Left lung (tissue), 10 donors: ENCODE measurements around the gene OLFML2B. TPM values are rescaled to one million over a fixed set of nuclear protein-coding genes. Genes with fewer than 3 reads are reported as not detected.

ENCODE experiments used
- ATAC-seq: fragments of 200-7000 bp; cut with Tn5 transposase; one replicate; pipeline ENCODE4 v1.9.1; 2020; ENCODE audit warnings: moderate library complexity
- DNase-seq, 4 donors: peaks; one replicate each; pipeline ENCODE4 v3.0.0-alpha.2; 2013 to 2020
- H3K27ac ChIP-seq, 2 donors: fragments of 200-600 bp; sonication (generic) in 1 of 2; one replicate each; pipeline versions ENCODE4 v1.5.0 to v1.8.0; 2020 to 2021
- H3K27me3 ChIP-seq, 2 donors: fragments of 200-600 bp; sonication (generic) in 1 of 2; one replicate each; pipeline versions ENCODE4 v1.5.0 to v1.8.0; 2020 to 2021
- H3K36me3 ChIP-seq, 2 donors: fragments of 200-600 bp; sonication (generic) in 1 of 2; one replicate each; pipeline versions ENCODE4 v1.5.0 to v1.8.0; 2020 to 2021
- H3K4me1 ChIP-seq, 2 donors: fragments of 200-600 bp; one replicate each; pipeline ENCODE4 v1.8.0; 2021
- H3K4me3 ChIP-seq, 2 donors: fragments of 200-600 bp; sonication (generic) in 1 of 2; one replicate each; pipeline versions ENCODE4 v1.5.0 to v1.8.0; 2020 to 2021; ENCODE audit warnings: mild to moderate bottlenecking in 1 of 2
- H3K9me3 ChIP-seq, 2 donors: fragments of 200-600 bp; sonication (generic) in 1 of 2; one replicate each; pipeline versions ENCODE4 v1.5.0 to v1.8.0; 2020 to 2021
- intact Hi-C, 2 donors: fragments of 100-400 bp; cut with DNase I; formaldehyde crosslinking; loops; one replicate each; pipeline versions ENCODE4 v1.11.2 to v1.14.2; 2022
- polyA plus RNA-seq, 6 donors: library from polyadenylated mRNA; unstranded; fragments of 120-200 nt; gene quantifications; one replicate each; pipeline ENCODE4 v1.2.1, GENCODE V29; 2013; ENCODE audit not compliant: insufficient read length in 6 of 6
- total RNA-seq, 2 donors: library from RNA; stranded (reverse); fragmentation: NEBNext Ultra II Directional; extraction: Animal tissue kit (Norgen Biotek cat#: 25700); gene quantifications; one replicate each; pipeline ENCODE4 v1.2.1, GENCODE V29; 2021
- TF ChIP-seq, protein P1 (sequence below), 2 donors: fragments of 200-600 bp; sonication (generic) in 1 of 2; IDR thresholded peaks; one replicate each; pipeline versions ENCODE4 v1.5.0 to v1.8.0; 2021; ENCODE audit warnings: antibody characterized with exemption in 2 of 2
- donor health status: DM: no; HTN: yes; CAD: no.
- donor health status: DM: no; HTN: no; CAD: no.

The OLFML2B gene
- total and polyA plus RNA-seq, 8 donors: 12.7 to 46.8 (median 15.2) TPM

DNA sequence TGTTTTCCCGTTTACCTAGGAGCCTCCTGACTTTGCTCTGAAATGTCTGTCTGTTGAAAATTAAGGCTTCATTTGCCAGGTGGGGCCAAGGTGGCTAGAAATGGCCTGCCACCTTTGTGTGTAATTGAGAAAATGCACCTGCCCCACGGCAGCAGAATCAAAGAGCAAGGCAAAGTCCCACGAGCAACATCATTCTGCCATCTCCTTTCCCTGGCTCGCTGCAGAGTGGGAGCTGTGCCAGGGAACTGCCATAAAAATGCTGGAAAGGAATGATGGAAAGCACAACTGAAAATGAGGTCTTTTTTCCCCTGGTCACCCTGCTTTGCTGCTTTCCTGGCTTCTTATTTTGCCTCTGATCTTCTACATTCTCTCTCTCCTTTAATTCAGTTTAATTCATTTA is 5.5 kb upstream of the OLFML2B start:
- H3K9me3 ChIP-seq: no peaks in the 10 kb centered on the region
- DNase-seq (no peak), ATAC-seq (no peak)
- intact Hi-C loops: no loop called here
- H3K4me1 ChIP-seq: peaks cover 0 to 6% of the 10 kb centered on the region in 2 donors
- TF ChIP-seq, protein P1, sequence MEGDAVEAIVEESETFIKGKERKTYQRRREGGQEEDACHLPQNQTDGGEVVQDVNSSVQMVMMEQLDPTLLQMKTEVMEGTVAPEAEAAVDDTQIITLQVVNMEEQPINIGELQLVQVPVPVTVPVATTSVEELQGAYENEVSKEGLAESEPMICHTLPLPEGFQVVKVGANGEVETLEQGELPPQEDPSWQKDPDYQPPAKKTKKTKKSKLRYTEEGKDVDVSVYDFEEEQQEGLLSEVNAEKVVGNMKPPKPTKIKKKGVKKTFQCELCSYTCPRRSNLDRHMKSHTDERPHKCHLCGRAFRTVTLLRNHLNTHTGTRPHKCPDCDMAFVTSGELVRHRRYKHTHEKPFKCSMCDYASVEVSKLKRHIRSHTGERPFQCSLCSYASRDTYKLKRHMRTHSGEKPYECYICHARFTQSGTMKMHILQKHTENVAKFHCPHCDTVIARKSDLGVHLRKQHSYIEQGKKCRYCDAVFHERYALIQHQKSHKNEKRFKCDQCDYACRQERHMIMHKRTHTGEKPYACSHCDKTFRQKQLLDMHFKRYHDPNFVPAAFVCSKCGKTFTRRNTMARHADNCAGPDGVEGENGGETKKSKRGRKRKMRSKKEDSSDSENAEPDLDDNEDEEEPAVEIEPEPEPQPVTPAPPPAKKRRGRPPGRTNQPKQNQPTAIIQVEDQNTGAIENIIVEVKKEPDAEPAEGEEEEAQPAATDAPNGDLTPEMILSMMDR (IDR thresholded peaks at IDR 0.05): no peak
- H3K36me3 ChIP-seq: no peaks in the 10 kb centered on the region
- no peak overlapping the region for H3K27ac ChIP-seq
- H3K27me3 ChIP-seq: peaks cover 3 to 49% of the 10 kb centered on the region in 2 donors
- H3K4me3 ChIP-seq: no peak overlapping the region

DNA sequence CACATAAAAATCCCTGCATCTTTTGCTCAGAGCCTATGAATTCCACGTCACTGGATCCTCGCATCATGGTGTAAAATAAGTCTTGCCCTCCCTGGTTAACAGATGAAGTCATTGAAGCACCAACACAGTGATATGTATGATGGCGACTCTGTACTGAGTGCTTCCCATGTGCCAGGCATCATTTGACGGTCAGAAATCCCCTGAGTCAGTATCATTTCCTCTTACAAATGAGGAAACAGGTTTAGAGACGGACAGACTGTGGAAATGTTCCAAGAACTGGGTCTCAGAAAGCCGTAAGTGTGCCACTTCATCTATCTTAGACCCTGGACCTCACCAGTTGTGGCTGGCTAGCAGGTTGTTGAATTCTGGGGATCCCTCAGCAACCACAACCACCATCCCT is 5.1 kb upstream of the OLFML2B start:
- no peaks in the 10 kb centered on the region for H3K9me3 ChIP-seq
- no peak overlapping the region for H3K27ac ChIP-seq
- H3K4me3 ChIP-seq: no peak overlapping the region
- no peaks in the 10 kb centered on the region for H3K36me3 ChIP-seq
- peak; percentile 16 for ATAC-seq
- TF ChIP-seq, protein P1 (IDR thresholded peaks at IDR 0.05): no peak
- H3K4me1 ChIP-seq: peaks cover 0 to 10% of the 10 kb centered on the region in 2 donors
- no peak for DNase-seq
- peaks cover 3 to 54% of the 10 kb centered on the region in 2 donors for H3K27me3 ChIP-seq
- intact Hi-C loops: no loop called here

DNA sequence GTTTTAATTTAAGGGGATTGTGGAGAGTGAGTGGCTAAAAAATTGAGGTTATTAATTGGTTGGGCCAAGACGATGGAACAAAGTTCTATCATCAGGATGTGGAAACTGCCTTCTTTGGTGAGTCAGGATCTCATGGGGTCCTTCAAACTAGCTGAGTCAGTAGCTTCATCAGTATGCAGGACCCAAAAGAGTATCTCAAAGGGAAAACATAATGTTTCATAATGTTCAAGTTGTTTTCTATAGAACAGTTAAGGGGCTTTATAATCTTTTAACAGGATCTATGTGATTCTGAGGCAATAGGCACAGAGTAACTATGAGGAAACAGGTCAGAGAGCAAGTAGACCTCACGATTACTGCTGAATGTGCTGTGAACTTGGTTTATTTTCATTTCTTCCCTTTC is 3.2 kb upstream of the OLFML2B start:
- peak overlapping the region in 1 of 2 donors; percentile 70 for H3K27ac ChIP-seq
- H3K27me3 ChIP-seq: peaks cover 3 to 67% of the 10 kb centered on the region in 2 donors
- H3K4me3 ChIP-seq: no peak overlapping the region
- H3K9me3 ChIP-seq: no peaks in the 10 kb centered on the region
- TF ChIP-seq, protein P1 (IDR thresholded peaks at IDR 0.05): no peak
- ATAC-seq: no peak
- H3K36me3 ChIP-seq: no peaks in the 10 kb centered on the region
- peaks cover 0 to 19% of the 10 kb centered on the region in 2 donors for H3K4me1 ChIP-seq
- no peak for DNase-seq
- intact Hi-C loops: no loop called here

DNA sequence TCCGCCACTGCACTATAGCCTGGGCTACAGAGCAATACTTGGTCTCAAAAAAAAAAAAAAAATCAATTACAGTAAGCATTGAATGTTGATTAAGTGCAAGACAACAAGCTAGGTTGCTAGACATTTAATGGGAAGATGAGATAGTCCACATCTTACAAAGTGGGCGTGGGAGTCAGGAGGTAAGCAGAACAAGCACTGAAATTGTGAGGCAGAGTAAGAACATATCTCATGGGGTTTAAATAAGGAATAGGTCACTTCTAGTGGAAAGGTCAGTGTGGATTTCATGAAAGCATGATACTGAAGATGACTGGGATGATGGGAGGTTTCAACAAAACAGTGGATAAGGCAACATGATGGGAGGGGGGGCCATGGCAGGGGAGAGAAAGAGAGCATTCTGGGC is 1.9 kb upstream of the OLFML2B start:
- Histone ChIP-seq H3K9me3 (no peaks in the 10 kb centered on the region), H3K27me3 (peaks cover 3 to 67% of the 10 kb centered on the region in 2 donors), H3K27ac (no peak overlapping the region), H3K4me1 (peaks cover 0 to 20% of the 10 kb centered on the region in 2 donors), H3K36me3 (no peaks in the 10 kb centered on the region), H3K4me3 (no peak overlapping the region)
- TF ChIP-seq, protein P1 (IDR thresholded peaks at IDR 0.05): no peak
- intact Hi-C loops: no loop called here
- ATAC-seq: no peak
- no peak for DNase-seq

DNA sequence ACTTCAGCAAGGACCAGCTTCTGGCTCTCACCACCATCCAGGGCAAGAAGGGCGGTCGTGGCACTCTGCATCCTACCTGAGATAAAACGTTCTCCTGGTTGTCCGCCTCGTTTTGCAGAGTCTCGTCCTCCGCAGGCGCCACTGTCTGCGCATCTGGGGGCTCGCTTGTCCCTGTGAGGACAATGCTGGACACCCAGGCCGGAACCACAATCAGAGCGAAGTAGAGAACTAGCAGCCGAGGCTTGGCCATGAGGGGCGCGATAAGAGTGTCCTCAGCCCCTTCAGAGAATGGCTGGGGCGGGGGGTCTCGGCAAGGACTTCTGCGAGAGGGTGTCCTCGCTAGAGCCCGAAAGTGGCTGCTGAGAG is 505 bp downstream of the OLFML2B start:
- Histone ChIP-seq H3K36me3 (peaks cover 0 to 13% of the 10 kb centered on the region in 2 donors), H3K9me3 (no peaks in the 10 kb centered on the region), H3K4me3 (peak overlapping the region; percentile 51 to 60), H3K4me1 (peaks cover 0 to 39% of the 10 kb centered on the region in 2 donors), H3K27ac (peak overlapping the region; percentile 66 to 75), H3K27me3 (peaks cover 3 to 55% of the 10 kb centered on the region in 2 donors)
- TF ChIP-seq, protein P1 (IDR thresholded peaks at IDR 0.05): no peak
- intact Hi-C loops: no loop called here
- ATAC-seq: no peak
- no peak for DNase-seq
